Stomach (tissue), 9 donors: ENCODE measurements around the gene NELL1. TPM values are rescaled to one million over a fixed set of nuclear protein-coding genes. Genes with fewer than 3 reads are reported as not detected.

Experiments used
- DNase-seq, 2 donors: peaks; one replicate each; pipeline versions ENCODE4 v3.0.0 to v3.0.0-alpha.2; 2013 to 2019
- H3K27ac ChIP-seq, 5 donors: fragments of 200-600 bp in 4 of 5; sonication (generic) in 4 of 5; one replicate each; pipeline ENCODE4 v1.5.1; 2013 to 2019; ENCODE audit warnings: mild to moderate bottlenecking in 1 of 5, moderate library complexity in 1 of 5
- H3K27me3 ChIP-seq, 3 donors: fragments of 200-600 bp; sonication (generic); one replicate each; pipeline ENCODE4 v1.5.1; 2017 to 2019; ENCODE audit warnings: mixed run types in 1 of 3
- H3K36me3 ChIP-seq, 4 donors: fragments of 200-600 bp; sonication (generic); 1 replicate in 3 of 4; 2 replicates in 1 of 4; pipeline ENCODE4 v1.5.1; 2016 to 2019
- H3K4me1 ChIP-seq, 4 donors: fragments of 200-600 bp; sonication (generic); one replicate each; pipeline ENCODE4 v1.5.1; 2016 to 2019
- H3K4me3 ChIP-seq, 4 donors: fragments of 200-600 bp; sonication (generic) in 3 of 4; one replicate each; pipeline ENCODE4 v1.5.1; 2016 to 2019; ENCODE audit warnings: mild to moderate bottlenecking in 1 of 4
- H3K9me3 ChIP-seq, 4 donors: fragments of 200-600 bp; sonication (generic); one replicate each; pipeline ENCODE4 v1.5.1; 2016 to 2019
- CTCF ChIP-seq, 7 experiments: fragments of 450-650 bp in 4 of 7; fragments of 200-600 bp in 3 of 7; sonication (generic) in 3 of 7; IDR thresholded peaks; one replicate each; pipeline ENCODE4 v1.5.1; 2016 to 2019; ENCODE audit warnings: antibody characterized with exemption in 7 of 7, control low read depth in 2 of 7, mild to moderate bottlenecking in 1 of 7
- EP300 ChIP-seq: sonication (generic); formaldehyde crosslinking; IDR thresholded peaks from one replicate; pipeline ENCODE4 v1.6.1; 2017; ENCODE audit warnings: antibody characterized with exemption
- POLR2A ChIP-seq, 4 donors: fragments of 450-650 bp; IDR thresholded peaks; one replicate each; pipeline ENCODE4 v1.6.1; 2016; ENCODE audit warnings: antibody characterized with exemption in 4 of 4, control low read depth in 2 of 4, mild to moderate bottlenecking in 1 of 4, moderate library complexity in 1 of 4
- POLR2AphosphoS5 ChIP-seq, 3 donors: sonication (generic); formaldehyde crosslinking; IDR thresholded peaks; one replicate each; pipeline ENCODE4 v1.6.1; 2016; ENCODE audit warnings: antibody characterized with exemption in 3 of 3
- WGBS, 5 donors: extraction: QIAGEN DNeasy Blood & Tissue Kit in 3 of 5; methylation state at CpG; one replicate each; pipeline versions ENCODE4 v1.1.5 to v1.1.7; 2013 to 2018; 5-methylcytosine and 5-hydroxymethylcytosine counted together
- intact Hi-C: fragments of 100-400 bp; cut with DNase I; formaldehyde crosslinking; loops from one replicate; pipeline ENCODE4 v1.15.1; 2023; ENCODE audit warnings: low total_unique reads
- polyA plus RNA-seq, 3 donors: library from polyadenylated mRNA; stranded (reverse); fragments of 200-250 nt; gene quantifications; one replicate each; pipeline ENCODE4 v1.2.3, GENCODE V29; 2013
- total RNA-seq, 5 donors: library from RNA; depleted of rRNA; stranded (reverse); fragments of >200 nt; gene quantifications; one replicate each; pipeline versions ENCODE4 v1.1.0 to v1.2.3, GENCODE V29; 2014 to 2016
- donor health status: healthy with polysubstance abuse.
- donor health status: Bipolar disorder and iron deficiency.
- donor health status: healthy.

Gene NELL1
- total and polyA plus RNA-seq, 8 donors, result 0.05 to 15.4 (median 2.7) TPM; not detected in 5

GRCh38 chr11:20676658-20677057, 7.3 kb downstream of the NELL1 start:
- H3K4me1 ChIP-seq, result no peaks in the 10 kb centered on the region
- 89 to 100% (median 96%) methylated on average over 2 of the region's 2 CpGs for WGBS, 5 donors
- DNase-seq, result no peak
- H3K36me3 ChIP-seq, result no peaks in the 10 kb centered on the region
- intact Hi-C loops, result no loop called here
- no peaks in the 10 kb centered on the region for H3K9me3 ChIP-seq
- peaks cover 0 to 31% (median 6%) of the 10 kb centered on the region in 3 donors for H3K27me3 ChIP-seq
- H3K27ac ChIP-seq, result no peak overlapping the region
- H3K4me3 ChIP-seq, result no peak overlapping the region
- no peak for TF ChIP-seq CTCF (IDR thresholded peaks at IDR 0.05)
- no peak for TF ChIP-seq EP300
- TF ChIP-seq POLR2AphosphoS5 (IDR thresholded peaks at IDR 0.05), result no peak
- TF ChIP-seq POLR2A (IDR thresholded peaks at IDR 0.05), result no peak

GRCh38 chr11:20688761-20689160, 19.4 kb downstream of the NELL1 start:
- Histone ChIP-seq H3K4me1 (no peaks in the 10 kb centered on the region), H3K36me3 (no peaks in the 10 kb centered on the region), H3K27me3 (no peaks in the 10 kb centered on the region), H3K4me3 (no peak overlapping the region), H3K9me3 (no peaks in the 10 kb centered on the region), H3K27ac (no peak overlapping the region)
- no peak for DNase-seq
- intact Hi-C loops, result no loop called here
- 70 to 80% (median 77%) methylated on average over 3 of the region's 3 CpGs for WGBS, 5 donors
- no peak for TF ChIP-seq POLR2A (IDR thresholded peaks at IDR 0.05)
- TF ChIP-seq CTCF (IDR thresholded peaks at IDR 0.05), result no peak
- no peak for TF ChIP-seq EP300

GRCh38 chr11:20707876-20708275, 38.5 kb downstream of the NELL1 start:
- H3K4me1 ChIP-seq, result no peaks in the 10 kb centered on the region
- TF ChIP-seq POLR2AphosphoS5 (IDR thresholded peaks at IDR 0.05) (no peak), CTCF (IDR thresholded peaks at IDR 0.05) (no peak), POLR2A (IDR thresholded peaks at IDR 0.05) (no peak), EP300 (no peak)
- no peaks in the 10 kb centered on the region for H3K27me3 ChIP-seq
- intact Hi-C loops, result no loop called here
- H3K36me3 ChIP-seq, result no peaks in the 10 kb centered on the region
- H3K27ac ChIP-seq, result no peak overlapping the region
- 53 to 64% (median 55%) methylated on average over 5 to 6 of the region's 6 CpGs for WGBS, 5 donors
- peaks cover 0 to 26% (median 10%) of the 10 kb centered on the region in 4 donors for H3K9me3 ChIP-seq
- no peak overlapping the region for H3K4me3 ChIP-seq
- DNase-seq, result no peak

- peaks cover 0 to 18% (median 8%) of the 10 kb centered on the region in 4 donors for H3K9me3 ChIP-seq
- H3K27me3 ChIP-seq, result no peaks in the 10 kb centered on the region
- H3K4me3 ChIP-seq, result no peak overlapping the region
- H3K27ac ChIP-seq, result no peak overlapping the region
- H3K4me1 ChIP-seq, result no peaks in the 10 kb centered on the region
- TF ChIP-seq CTCF (IDR thresholded peaks at IDR 0.05) (no peak), POLR2A (IDR thresholded peaks at IDR 0.05) (no peak), POLR2AphosphoS5 (IDR thresholded peaks at IDR 0.05) (no peak), EP300 (no peak)
- no peaks in the 10 kb centered on the region for H3K36me3 ChIP-seq
- 77 to 88% (median 83%) methylated on average over 2 to 3 of the region's 3 CpGs for WGBS, 5 donors
- intact Hi-C loops, result no loop called here
- DNase-seq, result no peak
Observed at GRCh38 chr11:20712912-20713311, 43.5 kb downstream of the NELL1 start.
